Measurements from ENCODE around the gene KIT.

The KIT gene

GRCh38 chr4:54714631-54715030 lies 56.9 kb downstream of the KIT start:
- H3K9ac ChIP-seq (ENCODE audit: low read depth, low read length, poor library complexity, severe bottlenecking), result no peak overlapping the region
- H3K4me1 ChIP-seq (ENCODE audit: insufficient read depth, low read length, poor library complexity, severe bottlenecking), result peaks cover 14% of the 10 kb centered on the region
- no peaks in the 10 kb centered on the region for H3K9me2 ChIP-seq (replicated peaks; ENCODE audit: low read depth, low read length)
- no peaks in the 10 kb centered on the region for H3K36me3 ChIP-seq (ENCODE audit: insufficient read depth, low read length)
- no peaks in the 10 kb centered on the region for H4K20me1 ChIP-seq (ENCODE audit: insufficient read depth, low read length, poor library complexity, severe bottlenecking)
- no peaks in the 10 kb centered on the region for H3K9me3 ChIP-seq (ENCODE audit: insufficient read depth, low read depth, low read length)
- no peak overlapping the region for H3K4me2 ChIP-seq (ENCODE audit: low read depth, low read length, poor library complexity, severe bottlenecking)
- no peak overlapping the region for H3K4me3 ChIP-seq (ENCODE audit: low read length, poor library complexity, severe bottlenecking)
- H3K79me2 ChIP-seq (ENCODE audit: insufficient read depth, low read length), result no peaks in the 10 kb centered on the region
- H3K27me3 ChIP-seq (ENCODE audit: insufficient read depth, low read length, poor library complexity, severe bottlenecking), result no peaks in the 10 kb centered on the region
- H2AFZ ChIP-seq (ENCODE audit: low read length), result no peak overlapping the region
- TF ChIP-seq EZH2phosphoT487 (IDR thresholded peaks at IDR 0.05; ENCODE audit: borderline replicate concordance) (no peak), CTCF (conservative IDR thresholded peaks at IDR 0.05; ENCODE audit: low read length) (no peak)
- no peaks in the 10 kb centered on the region for H3F3A ChIP-seq (ENCODE audit: low read depth)

DNA sequence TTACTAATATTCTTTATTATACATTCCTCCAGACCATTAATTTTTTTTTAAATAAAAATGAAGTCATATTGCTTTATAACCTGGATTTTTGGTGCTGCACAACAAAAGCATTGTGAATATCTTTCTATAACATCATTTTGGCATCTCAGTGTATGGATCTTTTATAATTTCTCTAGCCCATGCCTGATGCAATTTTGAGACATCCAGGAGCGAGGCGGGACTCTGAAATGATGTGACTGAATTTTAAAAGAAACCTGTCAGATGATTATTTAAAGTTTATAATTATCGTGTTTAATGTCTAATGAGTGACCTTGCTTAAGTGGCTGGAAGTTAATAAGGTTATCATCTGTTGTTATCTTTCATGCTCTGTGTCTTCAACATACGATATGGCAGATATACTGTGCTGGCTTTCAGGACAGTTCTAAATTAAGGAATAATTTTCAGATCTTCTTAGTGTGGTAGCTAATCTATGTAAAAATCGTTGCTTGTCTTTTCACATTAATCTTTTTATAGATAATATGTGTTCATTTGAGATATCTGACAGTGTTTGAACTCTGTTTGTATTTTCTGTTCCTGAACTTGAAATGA lies 58.8 kb downstream of the KIT start:
- no peak overlapping the region for H3K4me3 ChIP-seq (ENCODE audit: low read length, poor library complexity, severe bottlenecking)
- H3K4me1 ChIP-seq (ENCODE audit: insufficient read depth, low read length, poor library complexity, severe bottlenecking), result peaks cover 7% of the 10 kb centered on the region
- TF ChIP-seq EZH2phosphoT487 (IDR thresholded peaks at IDR 0.05; ENCODE audit: borderline replicate concordance), result no peak
- TF ChIP-seq CTCF (conservative IDR thresholded peaks at IDR 0.05; ENCODE audit: low read length), result no peak
- H3K9me3 ChIP-seq (ENCODE audit: insufficient read depth, low read depth, low read length), result no peaks in the 10 kb centered on the region
- H2AFZ ChIP-seq (ENCODE audit: low read length), result no peak overlapping the region
- H3K9ac ChIP-seq (ENCODE audit: low read depth, low read length, poor library complexity, severe bottlenecking), result no peak overlapping the region
- no peaks in the 10 kb centered on the region for H4K20me1 ChIP-seq (ENCODE audit: insufficient read depth, low read length, poor library complexity, severe bottlenecking)
- H3F3A ChIP-seq (ENCODE audit: low read depth), result no peaks in the 10 kb centered on the region
- no peak overlapping the region for H3K4me2 ChIP-seq (ENCODE audit: low read depth, low read length, poor library complexity, severe bottlenecking)
- H3K79me2 ChIP-seq (ENCODE audit: insufficient read depth, low read length), result no peaks in the 10 kb centered on the region
- H3K36me3 ChIP-seq (ENCODE audit: insufficient read depth, low read length), result no peaks in the 10 kb centered on the region
- no peaks in the 10 kb centered on the region for H3K27me3 ChIP-seq (ENCODE audit: insufficient read depth, low read length, poor library complexity, severe bottlenecking)
- no peaks in the 10 kb centered on the region for H3K9me2 ChIP-seq (replicated peaks; ENCODE audit: low read depth, low read length)

- H2AFZ ChIP-seq (ENCODE audit: low read length), result peak overlapping the region; percentile 41
- H3K9me2 ChIP-seq (replicated peaks; ENCODE audit: low read depth, low read length), result no peaks in the 10 kb centered on the region
- TF ChIP-seq CTCF (conservative IDR thresholded peaks at IDR 0.05; ENCODE audit: low read length) (no peak), EZH2phosphoT487 (IDR thresholded peaks at IDR 0.05; ENCODE audit: borderline replicate concordance) (no peak)
- H4K20me1 ChIP-seq (ENCODE audit: insufficient read depth, low read length, poor library complexity, severe bottlenecking), result no peaks in the 10 kb centered on the region
- no peaks in the 10 kb centered on the region for H3K79me2 ChIP-seq (ENCODE audit: insufficient read depth, low read length)
- no peak overlapping the region for H3K4me2 ChIP-seq (ENCODE audit: low read depth, low read length, poor library complexity, severe bottlenecking)
- no peak overlapping the region for H3K9ac ChIP-seq (ENCODE audit: low read depth, low read length, poor library complexity, severe bottlenecking)
- H3K4me1 ChIP-seq (ENCODE audit: insufficient read depth, low read length, poor library complexity, severe bottlenecking), result no peaks in the 10 kb centered on the region
- H3F3A ChIP-seq (ENCODE audit: low read depth), result no peaks in the 10 kb centered on the region
- H3K36me3 ChIP-seq (ENCODE audit: insufficient read depth, low read length), result no peaks in the 10 kb centered on the region
- no peak overlapping the region for H3K4me3 ChIP-seq (ENCODE audit: low read length, poor library complexity, severe bottlenecking)
- H3K27me3 ChIP-seq (ENCODE audit: insufficient read depth, low read length, poor library complexity, severe bottlenecking), result no peaks in the 10 kb centered on the region
- no peaks in the 10 kb centered on the region for H3K9me3 ChIP-seq (ENCODE audit: insufficient read depth, low read depth, low read length)
These were observed 59.9 kb downstream of the KIT start for GRCh38 chr4:54717694-54718093.

Measured in Loucy (cell line).